Suppressor macrophage treated with lipopolysaccharide for 4 hours (primary cell): ENCODE data around the gene LRCH1.
"Not testable (repeated sequence)": the region's sequence is repeated elsewhere in the genome, so short reads cannot be mapped to it uniquely, and the experiment has no call there.

Source experiments
- DNase-seq: peaks from one replicate; pipeline ENCODE4 v3.0.0-alpha.2; 2020

Gene LRCH1

GRCh38 chr13:46761174-46761573 is 208.2 kb downstream of the LRCH1 start:
- no peak for DNase-seq

DNA sequence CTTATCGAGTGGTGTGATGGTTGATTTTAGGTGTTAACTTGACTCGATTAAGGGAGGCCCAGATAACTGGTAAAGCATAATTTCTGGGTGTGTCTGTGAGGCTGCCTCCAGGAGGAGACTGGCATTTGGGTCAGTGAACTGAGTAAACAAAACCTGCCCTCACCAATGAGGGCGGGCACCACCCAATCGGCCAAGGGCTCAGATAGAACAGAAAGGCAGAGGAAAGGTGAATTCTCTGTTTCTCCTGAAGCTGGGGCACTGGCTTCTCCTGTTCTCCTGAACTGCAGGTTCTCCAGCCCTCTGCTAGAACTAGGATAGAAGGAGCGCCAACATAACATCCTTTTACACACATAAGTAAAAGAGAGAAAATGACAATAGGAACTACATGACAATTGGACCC is 208.9 kb downstream of the LRCH1 start:
- DNase-seq = no peak

DNA sequence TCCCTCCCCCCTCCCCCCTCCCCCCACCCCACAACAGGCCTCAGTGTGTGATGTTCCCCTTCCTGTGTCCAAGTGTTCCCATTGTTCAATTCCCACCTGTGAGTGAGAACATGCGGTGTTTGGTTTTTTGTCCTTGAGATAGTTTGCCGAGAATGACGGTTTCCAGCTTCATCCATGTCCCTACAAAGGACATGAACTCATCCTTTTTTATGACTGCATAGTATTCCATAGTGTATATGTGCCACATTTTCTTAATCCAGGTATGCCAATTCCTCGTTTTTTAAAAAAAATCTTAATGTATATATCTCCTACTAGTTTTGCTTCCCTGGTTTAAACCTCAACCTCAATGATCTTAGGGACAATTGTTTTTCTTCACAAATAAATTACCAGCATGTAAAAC is 217.0 kb downstream of the LRCH1 start:
- not testable (repeated sequence) for DNase-seq

DNA sequence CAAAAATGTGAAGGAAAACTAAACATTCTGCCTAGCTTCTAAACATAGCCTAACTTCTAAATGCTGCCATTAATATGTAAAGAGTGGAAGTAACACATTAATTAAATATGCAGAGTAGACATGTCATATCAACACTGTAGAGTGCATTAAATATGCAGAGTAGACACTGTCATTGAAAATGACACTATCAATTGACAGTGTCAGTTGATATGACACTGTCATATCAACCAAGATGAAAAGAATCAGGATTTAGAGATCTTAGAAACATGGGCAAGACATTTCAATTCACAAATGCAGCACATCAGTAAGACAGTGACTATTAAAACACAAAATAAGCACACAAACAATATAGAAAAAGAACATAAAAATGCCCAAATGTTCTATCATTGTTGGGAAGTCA is 218.7 kb downstream of the LRCH1 start:
- no peak for DNase-seq

DNA sequence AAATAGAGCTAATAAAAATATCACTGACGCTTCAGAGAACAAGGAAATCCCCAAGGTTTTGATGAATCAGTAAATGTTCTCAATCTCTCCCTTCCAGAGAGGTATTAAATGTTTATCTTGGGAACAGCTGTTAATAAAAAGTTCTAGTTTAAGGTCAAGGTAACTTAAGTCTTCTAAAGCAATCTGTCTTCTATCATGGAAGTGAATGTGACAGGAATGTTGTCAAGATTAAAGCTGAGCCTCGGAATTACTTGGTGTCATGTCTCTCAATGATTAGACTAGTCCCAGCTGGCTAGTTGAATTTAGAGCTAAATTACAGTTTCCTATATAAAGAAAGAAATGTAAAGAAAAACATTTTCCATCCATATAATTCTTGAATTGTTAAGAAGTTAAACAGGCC is 220.6 kb downstream of the LRCH1 start:
- no peak for DNase-seq

DNA sequence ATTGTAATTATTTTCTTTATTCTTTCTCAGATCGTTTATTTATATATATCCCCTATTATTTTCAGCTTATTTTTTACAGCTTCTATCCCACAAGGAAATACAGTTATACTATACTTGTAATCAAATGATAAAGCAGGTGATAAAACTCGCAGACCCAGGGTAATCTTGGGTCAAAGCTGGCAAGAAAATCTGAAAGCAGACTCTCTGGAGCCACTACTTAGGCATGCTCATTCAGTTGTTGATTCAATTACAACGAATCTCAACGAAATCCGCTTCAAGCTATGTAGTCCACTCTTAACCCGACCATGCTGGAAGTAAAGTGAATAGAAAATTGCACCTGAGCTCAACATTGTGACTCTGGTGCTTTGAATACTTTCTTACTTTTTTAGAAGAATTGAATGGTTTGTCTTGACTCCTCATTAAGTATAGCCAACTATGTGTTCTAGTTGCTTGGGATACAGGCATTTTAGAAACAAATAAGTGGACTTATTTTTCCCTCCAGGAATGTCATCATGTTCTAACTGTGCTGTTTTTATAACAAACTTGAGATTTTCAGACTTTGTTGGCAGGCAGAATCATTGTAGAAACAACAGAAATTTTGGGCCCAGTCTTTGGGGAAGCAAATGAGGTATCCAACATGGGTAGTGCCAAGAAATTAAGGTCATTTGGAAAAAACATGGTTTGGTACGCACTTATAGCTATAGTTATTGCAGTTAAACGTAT is 222.6 kb downstream of the LRCH1 start:
- DNase-seq = no peak

DNA sequence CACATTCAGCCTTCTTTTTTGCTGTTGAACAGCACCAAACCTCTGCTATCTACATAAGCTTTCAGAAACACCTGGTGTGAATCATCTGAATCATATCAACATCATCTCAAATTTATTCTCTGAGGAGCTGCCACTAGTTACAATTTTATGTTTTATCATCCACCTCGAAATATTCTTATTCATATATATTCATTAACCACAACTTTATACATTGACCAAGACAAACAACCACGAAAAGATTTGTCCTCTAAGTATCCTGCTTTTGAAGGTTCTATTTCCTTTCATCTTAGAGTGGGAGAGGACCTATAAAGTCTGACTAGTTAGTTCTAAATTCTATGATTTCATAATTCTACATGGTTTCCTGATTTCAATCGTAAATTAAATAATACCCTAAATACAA is 225.1 kb downstream of the LRCH1 start:
- DNase-seq = no peak

GRCh38 chr13:46778890-46779289 is 225.9 kb downstream of the LRCH1 start:
- DNase-seq = no peak

GRCh38 chr13:46782066-46782465 is 229.1 kb downstream of the LRCH1 start:
- DNase-seq = no peak

DNA sequence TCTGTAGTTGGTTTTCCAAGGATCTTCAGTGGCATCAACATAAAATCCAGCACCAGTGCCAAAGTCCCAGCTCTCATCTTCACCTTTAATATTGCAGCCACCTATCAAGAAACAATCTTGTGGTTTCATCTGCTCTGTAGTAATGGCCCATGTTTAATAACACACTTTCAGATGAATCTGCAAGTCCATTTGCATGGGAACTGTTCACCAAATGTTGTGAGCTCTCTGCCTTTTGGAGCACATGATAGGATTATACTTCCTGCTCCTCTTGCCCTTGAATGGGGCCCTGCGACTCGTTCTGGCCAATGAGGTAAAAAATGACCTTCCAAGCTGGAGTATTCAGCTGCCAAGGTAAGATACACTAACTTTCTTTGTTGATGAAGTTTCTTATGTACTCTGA is 229.7 kb downstream of the LRCH1 start:
- DNase-seq = no peak

- no peak for DNase-seq
Observed at GRCh38 chr13:46783504-46783903, 230.5 kb downstream of the LRCH1 start.

DNA sequence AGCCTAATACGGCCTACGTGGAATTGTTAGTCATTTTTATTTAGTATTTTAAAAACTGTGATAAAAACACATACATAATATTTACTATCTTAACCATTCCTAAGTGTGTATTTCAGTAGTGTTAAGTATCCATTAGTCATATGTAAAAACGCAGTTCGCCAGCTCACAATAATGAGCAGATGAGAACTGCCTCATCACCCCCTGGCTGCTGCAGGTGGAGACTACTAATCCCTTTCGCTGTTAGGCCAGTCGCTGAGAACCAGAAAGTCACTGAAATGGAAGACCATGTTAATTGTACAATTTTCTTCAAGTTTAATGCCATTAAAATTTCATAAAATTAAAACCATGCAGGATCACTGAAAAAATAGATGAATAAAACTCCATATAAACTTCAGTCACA is 242.4 kb downstream of the LRCH1 start:
- no peak for DNase-seq

- DNase-seq = no peak
Observed at GRCh38 chr13:46796129-46796514, 243.2 kb downstream of the LRCH1 start.

DNA sequence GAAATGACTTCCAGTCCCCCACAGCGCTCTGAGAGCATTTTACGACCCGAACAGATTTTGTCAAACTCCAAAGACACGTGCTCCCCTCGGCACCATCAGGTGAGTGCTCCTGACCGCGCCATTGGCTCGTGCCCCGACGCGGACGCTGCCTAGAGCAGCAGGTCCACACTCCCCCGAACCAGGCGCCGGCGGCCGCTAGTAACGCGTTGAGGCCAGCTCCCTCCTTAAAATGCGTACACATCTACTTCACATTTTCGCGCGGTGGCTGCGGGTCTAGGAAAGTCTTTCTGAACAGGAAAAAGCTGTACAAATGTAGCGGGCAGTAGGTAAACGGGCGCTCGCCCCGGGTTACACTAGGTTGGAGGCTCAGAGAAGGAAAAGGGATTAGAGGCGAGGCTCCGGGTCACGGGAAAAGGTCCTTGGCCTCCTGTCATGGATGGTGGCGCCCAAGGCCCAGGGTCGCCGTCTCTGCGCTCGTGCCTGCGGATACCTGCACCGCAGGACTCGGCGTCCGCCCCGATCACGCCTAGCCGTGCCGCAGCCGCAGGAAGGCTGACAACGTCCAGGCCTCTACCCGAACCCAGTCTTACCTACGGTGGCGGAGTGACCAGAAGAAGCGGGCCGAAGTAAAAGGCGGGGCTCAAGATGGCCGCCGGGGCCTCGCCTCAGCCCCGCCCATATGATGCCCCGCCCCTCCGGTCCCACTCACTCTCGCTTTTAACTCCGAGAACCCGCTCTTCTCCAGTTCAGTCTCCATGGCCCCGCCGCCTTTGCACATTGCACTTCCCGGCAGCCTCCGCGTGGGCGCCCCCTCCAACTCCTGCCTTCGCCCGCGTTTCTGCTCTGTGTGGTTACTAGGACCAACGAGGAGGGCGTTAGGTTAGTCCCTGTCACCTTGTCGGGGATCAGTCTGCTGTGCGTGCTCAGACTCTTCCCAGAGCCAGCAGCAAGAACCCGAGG is 243.8 kb downstream of the LRCH1 start, which contains the start of gene ESD:
Gene ESD, minus strand, starts transcription at position 647 of the 960 bp plus-strand sequence. CDS start 5,748 bp downstream, outside the sequence.
- DNase-seq = peak; percentile 91

DNA sequence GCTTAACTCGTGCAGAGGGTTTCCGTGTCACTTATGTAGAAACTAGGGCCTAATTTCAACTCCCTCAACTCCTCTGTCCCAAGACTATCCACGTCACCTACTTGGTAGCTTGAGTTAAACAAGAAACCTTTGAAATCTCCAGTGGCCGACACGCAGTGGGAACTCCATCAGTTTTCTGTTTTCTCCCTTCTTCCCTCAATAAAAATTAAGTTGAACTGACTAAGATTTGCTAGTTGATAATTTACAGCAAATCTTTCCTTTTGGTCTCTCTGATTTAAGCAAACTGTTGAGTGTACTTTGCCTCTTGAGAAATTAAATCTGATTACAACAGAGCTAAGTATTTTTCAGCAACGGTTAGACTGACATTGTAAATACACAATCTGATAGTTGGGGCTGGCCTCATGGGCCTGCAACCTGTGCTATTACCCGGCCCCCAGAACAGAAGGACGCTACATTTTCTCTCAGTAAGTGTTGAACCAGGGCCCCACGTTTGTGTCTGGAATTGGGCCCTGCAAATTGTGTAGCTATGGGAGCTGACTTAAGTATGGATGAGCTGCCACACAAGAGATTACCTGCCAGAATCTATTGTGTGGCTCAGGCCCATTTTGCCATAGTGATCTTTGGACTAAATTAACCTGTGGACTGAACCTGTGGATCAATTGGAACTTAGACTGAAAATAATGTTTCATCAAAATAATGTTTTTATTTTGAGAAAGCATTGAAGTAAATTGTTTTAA is 244.7 kb downstream of the LRCH1 start:
- DNase-seq = no peak

DNA sequence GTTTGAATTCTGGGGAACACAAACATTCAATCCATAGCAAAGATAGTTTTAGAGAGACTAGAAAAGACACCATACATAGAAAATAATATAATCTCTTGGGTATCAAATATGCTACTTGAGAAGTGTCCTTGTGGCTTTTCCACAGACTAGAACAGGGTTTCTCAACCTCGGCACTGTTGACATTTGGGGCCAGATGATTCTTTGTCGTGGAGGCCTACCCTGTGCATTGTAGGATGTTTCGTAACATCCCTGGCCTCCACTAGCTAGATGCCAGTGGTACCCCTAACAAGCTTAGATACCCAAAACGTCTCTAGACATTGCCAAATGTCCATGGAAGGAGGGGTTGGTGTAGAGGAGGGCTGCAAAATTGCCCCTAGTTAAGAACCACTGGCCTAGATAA is 246.2 kb downstream of the LRCH1 start:
- DNase-seq = no peak

GRCh38 chr13:46801858-46802257 is 248.9 kb downstream of the LRCH1 start:
- DNase-seq = no peak
